OCI-LY1 (cell line): ENCODE data around the gene NPAS4.
"Not testable (repeated sequence)": the region's sequence is repeated elsewhere in the genome, so short reads cannot be mapped to it uniquely, and the experiment has no call there.

Experiments
- H2AFZ ChIP-seq: fragments of 200-600 bp; sonication (generic), shearing (Covaris generic); 2 replicates; pipeline ENCODE4 v1.6.0; 2014; ENCODE audit warnings: antibody characterized with exemption, mild to moderate bottlenecking, low read length
- H3F3A ChIP-seq: fragments of 200-600 bp; sonication (generic), shearing (Covaris generic); 2 replicates; pipeline ENCODE4 v1.6.0; 2014; ENCODE audit warnings: mild to moderate bottlenecking, antibody characterized with exemption, low read length, moderate library complexity; ENCODE audit not compliant: insufficient read depth
- H3K27ac ChIP-seq: fragments of 200-600 bp; sonication (generic); 2 replicates; pipeline ENCODE4 v1.5.1; 2014; ENCODE audit warnings: low read length, mixed run types, mild to moderate bottlenecking, low read depth; ENCODE audit not compliant: poor library complexity, severe bottlenecking
- H3K27me3 ChIP-seq: fragments of 200-600 bp; sonication (generic); 2 replicates; pipeline ENCODE4 v1.6.0; 2014; ENCODE audit warnings: antibody characterized with exemption, mild to moderate bottlenecking, low read length, moderate library complexity; ENCODE audit not compliant: insufficient read depth
- H3K36me3 ChIP-seq: fragments of 200-600 bp; sonication (generic); 2 replicates; pipeline ENCODE4 v1.6.1; 2014; ENCODE audit warnings: mild to moderate bottlenecking, antibody characterized with exemption, low read length, moderate library complexity, mixed read lengths; ENCODE audit not compliant: insufficient read depth
- H3K4me1 ChIP-seq: fragments of 200-600 bp; sonication (generic); 2 replicates; pipeline ENCODE4 v1.5.1; 2014; ENCODE audit warnings: mild to moderate bottlenecking, low read length, moderate library complexity; ENCODE audit not compliant: insufficient read depth, severe bottlenecking
- H3K4me2 ChIP-seq: fragments of 200-600 bp; sonication (generic), shearing (Covaris generic); 2 replicates; pipeline ENCODE4 v1.6.1; 2014; ENCODE audit warnings: low read length
- H3K4me3 ChIP-seq: fragments of 200-600 bp; sonication (generic); 2 replicates; pipeline ENCODE4 v1.5.1; 2014; ENCODE audit warnings: low read length, low read depth, mild to moderate bottlenecking, mixed read lengths; ENCODE audit not compliant: poor library complexity, severe bottlenecking
- H3K79me2 ChIP-seq: fragments of 200-600 bp; shearing (Covaris generic); 2 replicates; pipeline ENCODE4 v1.6.1; 2016; ENCODE audit warnings: mixed run types, low read length, mixed read lengths; ENCODE audit not compliant: insufficient read depth
- H3K9ac ChIP-seq: fragments of 200-600 bp; sonication (generic), shearing (Covaris generic); 2 replicates; pipeline ENCODE4 v1.6.1; 2014; ENCODE audit warnings: mild to moderate bottlenecking, low read length, mixed read lengths
- H3K9me2 ChIP-seq: fragments of 200-600 bp; sonication (generic), shearing (Covaris generic); 2 replicates; pipeline ENCODE4 v1.6.1; 2014; ENCODE audit warnings: low read depth, mild to moderate bottlenecking, low read length, mixed read lengths
- H3K9me3 ChIP-seq: fragments of 200-600 bp; shearing (Covaris generic); 2 replicates; pipeline ENCODE4 v1.6.1; 2014; ENCODE audit warnings: low read length, mixed read lengths
- H4K20me1 ChIP-seq: fragments of 200-600 bp; sonication (generic), shearing (Covaris generic); 2 replicates; pipeline ENCODE4 v1.6.0; 2016; ENCODE audit warnings: mild to moderate bottlenecking, low read length; ENCODE audit not compliant: insufficient read depth
- EZH2 ChIP-seq: fragments of 200-600 bp; sonication (generic), shearing (Covaris generic); IDR thresholded peaks from 2 replicates; pipeline ENCODE4 v1.8.0; 2017; ENCODE audit warnings: borderline replicate concordance, mixed run types, mild to moderate bottlenecking, antibody characterized with exemption, low read length, moderate library complexity, mixed read lengths
- TF ChIP-seq, protein P1 (sequence below): fragments of 200-600 bp; sonication (generic), shearing (Covaris generic); IDR thresholded peaks from 2 replicates; pipeline ENCODE4 v1.5.1; 2017; ENCODE audit warnings: mild to moderate bottlenecking, antibody characterized with exemption, low read length, moderate library complexity, mixed read lengths

Gene NPAS4

DNA sequence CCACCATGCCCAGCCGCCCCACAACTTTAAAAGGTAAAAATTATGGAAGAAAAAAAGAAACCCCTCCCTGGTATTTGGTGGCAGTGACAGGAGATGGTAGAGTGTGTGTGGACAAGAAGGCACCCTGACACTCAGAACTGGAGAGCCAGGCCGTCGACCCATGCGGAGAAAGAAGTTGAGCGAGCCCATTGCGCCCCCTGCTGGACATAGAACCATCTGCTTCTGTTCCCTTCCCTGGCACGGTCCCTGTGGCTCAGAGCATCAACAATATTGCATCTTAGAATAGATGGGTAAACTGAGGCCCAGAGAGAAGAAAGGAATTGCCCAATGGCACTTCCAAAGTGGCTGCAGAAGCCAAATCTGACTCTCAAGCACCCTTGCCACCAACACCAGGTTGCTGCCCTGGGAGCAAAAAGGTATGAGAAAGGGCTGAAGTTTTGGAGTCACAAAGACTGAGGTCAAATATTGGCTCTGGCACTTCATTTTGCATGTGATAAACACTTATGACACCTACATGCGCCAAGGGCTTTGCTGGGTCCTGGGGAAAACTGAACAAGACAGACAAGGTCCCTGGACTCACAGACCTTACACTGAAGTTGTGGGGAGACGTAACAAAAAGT lies 9.3 kb downstream of the NPAS4 start:
- TF ChIP-seq, protein P1, sequence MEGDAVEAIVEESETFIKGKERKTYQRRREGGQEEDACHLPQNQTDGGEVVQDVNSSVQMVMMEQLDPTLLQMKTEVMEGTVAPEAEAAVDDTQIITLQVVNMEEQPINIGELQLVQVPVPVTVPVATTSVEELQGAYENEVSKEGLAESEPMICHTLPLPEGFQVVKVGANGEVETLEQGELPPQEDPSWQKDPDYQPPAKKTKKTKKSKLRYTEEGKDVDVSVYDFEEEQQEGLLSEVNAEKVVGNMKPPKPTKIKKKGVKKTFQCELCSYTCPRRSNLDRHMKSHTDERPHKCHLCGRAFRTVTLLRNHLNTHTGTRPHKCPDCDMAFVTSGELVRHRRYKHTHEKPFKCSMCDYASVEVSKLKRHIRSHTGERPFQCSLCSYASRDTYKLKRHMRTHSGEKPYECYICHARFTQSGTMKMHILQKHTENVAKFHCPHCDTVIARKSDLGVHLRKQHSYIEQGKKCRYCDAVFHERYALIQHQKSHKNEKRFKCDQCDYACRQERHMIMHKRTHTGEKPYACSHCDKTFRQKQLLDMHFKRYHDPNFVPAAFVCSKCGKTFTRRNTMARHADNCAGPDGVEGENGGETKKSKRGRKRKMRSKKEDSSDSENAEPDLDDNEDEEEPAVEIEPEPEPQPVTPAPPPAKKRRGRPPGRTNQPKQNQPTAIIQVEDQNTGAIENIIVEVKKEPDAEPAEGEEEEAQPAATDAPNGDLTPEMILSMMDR = peak; percentile 82
- no peak for TF ChIP-seq EZH2
- Histone ChIP-seq H3K27ac (no peak overlapping the region), H3K9ac (no peak overlapping the region), H3K9me2 (no peaks in the 10 kb centered on the region), H3K4me2 (no peak overlapping the region), H2AFZ (no peak overlapping the region), H4K20me1 (no peaks in the 10 kb centered on the region), H3K36me3 (peaks cover 4% of the 10 kb centered on the region), H3K4me1 (no peaks in the 10 kb centered on the region), H3K79me2 (no peaks in the 10 kb centered on the region), H3F3A (no peaks in the 10 kb centered on the region), H3K27me3 (no peaks in the 10 kb centered on the region), H3K9me3 (no peaks in the 10 kb centered on the region), H3K4me3 (no peak overlapping the region)

DNA sequence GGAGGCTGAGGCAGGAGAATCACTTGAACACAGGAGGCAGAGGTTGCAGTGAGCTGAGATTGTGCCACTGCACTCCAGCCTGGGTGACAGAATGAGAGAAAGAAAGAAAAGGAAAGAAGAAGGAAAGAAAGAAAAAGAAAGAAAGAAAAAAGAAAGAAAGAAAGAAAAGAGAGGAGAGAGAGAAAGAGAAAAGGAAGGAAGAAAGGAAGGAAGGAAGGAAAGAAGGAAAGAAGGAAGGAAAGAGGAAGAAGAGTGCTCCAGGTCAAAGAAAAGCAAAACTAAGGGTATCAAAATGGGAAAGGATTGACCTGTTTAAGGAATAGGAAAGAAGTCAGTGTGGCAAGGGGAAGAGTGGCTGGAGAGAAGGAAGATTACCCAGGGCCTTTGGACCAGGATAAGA lies 10.5 kb downstream of the NPAS4 start:
- H3K4me2 ChIP-seq, H3F3A ChIP-seq, H3K9ac ChIP-seq, H3K27ac ChIP-seq, H3K4me3 ChIP-seq, H3K4me1 ChIP-seq, H3K9me3 ChIP-seq, H2AFZ ChIP-seq, H3K79me2 ChIP-seq, H4K20me1 ChIP-seq, H3K9me2 ChIP-seq, H3K27me3 ChIP-seq: not testable (repeated sequence)
- H3K36me3 ChIP-seq = peaks cover 16% of the 10 kb centered on the region

DNA sequence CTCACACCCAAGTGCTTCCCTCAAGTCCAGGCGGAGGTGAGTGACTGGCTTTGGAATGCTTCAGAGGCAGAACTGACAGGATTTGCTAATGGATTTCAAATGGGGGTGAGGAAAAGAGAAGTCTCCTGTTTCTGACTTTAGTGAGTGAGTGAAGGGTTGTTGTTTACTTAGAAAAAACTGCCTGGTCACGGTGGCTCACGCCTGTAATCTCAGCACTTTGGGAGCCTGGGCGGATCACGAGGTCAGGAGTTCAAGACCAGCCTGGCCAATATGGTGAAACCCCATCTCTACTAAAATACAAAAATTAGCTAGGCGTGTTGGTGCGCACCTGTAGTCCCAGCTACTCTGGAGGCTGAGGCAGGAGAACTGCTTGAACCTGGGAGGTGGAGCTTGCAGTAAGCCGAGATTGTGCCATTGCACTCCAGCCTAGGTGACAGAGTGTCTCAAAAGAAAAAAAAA lies 11.1 kb downstream of the NPAS4 start:
- H3K79me2 ChIP-seq, H2AFZ ChIP-seq, H4K20me1 ChIP-seq, H3K4me3 ChIP-seq, H3K27ac ChIP-seq, H3F3A ChIP-seq, H3K27me3 ChIP-seq, H3K9me2 ChIP-seq, H3K9me3 ChIP-seq, H3K4me2 ChIP-seq, H3K9ac ChIP-seq, H3K4me1 ChIP-seq: not testable (repeated sequence)
- peaks cover 23% of the 10 kb centered on the region for H3K36me3 ChIP-seq

DNA sequence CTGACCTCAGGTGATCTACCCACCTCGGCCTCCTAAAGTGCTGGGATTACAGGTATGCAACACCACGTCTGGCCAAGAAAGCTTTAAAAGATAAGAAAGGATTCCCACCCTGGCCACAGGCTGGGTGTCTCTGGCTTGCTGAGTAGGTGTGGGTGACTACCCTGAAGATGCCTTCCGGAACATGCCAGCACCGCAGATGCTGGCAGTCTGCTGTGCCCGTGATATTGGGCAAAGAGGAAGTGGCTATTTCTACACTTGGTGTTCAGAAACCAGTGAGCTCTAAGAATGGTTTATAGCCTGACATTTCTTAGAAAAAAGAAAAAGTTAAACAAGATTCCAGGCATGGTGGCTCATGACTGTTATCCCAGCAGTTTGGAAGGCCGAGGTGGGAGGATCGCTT lies 11.8 kb downstream of the NPAS4 start:
- Histone ChIP-seq H3K9ac (no peak overlapping the region), H3K9me3 (no peaks in the 10 kb centered on the region), H3K4me2 (no peak overlapping the region), H3K36me3 (peaks cover 25% of the 10 kb centered on the region), H4K20me1 (no peaks in the 10 kb centered on the region), H3K27ac (no peak overlapping the region), H3K4me3 (no peak overlapping the region), H3K79me2 (no peaks in the 10 kb centered on the region), H3F3A (no peaks in the 10 kb centered on the region), H2AFZ (no peak overlapping the region), H3K4me1 (peaks cover under 1% of the 10 kb centered on the region), H3K9me2 (no peaks in the 10 kb centered on the region), H3K27me3 (no peaks in the 10 kb centered on the region)
- TF ChIP-seq EZH2 = no peak
- TF ChIP-seq, protein P1 = no peak
